Endothelial cell (in vitro differentiated cells): ENCODE measurements around the gene SLC9A9. TPM values are rescaled to one million over a fixed set of nuclear protein-coding genes. Genes with fewer than 3 reads are reported as not detected.

Experiments
- DNase-seq: peaks from one replicate; pipeline ENCODE4 v3.0.0; 2021; ENCODE audit warnings: low spot score
- H3K27ac Mint-ChIP-seq: one replicate; pipeline ENCODE4 v1.8.0; 2021; ENCODE audit warnings: mixed read lengths, inconsistent platforms; ENCODE audit not compliant: unreplicated experiment
- H3K27me3 Mint-ChIP-seq: one replicate; pipeline ENCODE4 v1.8.0; 2021; ENCODE audit warnings: mild to moderate bottlenecking, moderate library complexity, mixed read lengths, inconsistent platforms; ENCODE audit not compliant: unreplicated experiment
- H3K36me3 Mint-ChIP-seq: one replicate; pipeline ENCODE4 v1.8.0; 2021; ENCODE audit warnings: mild to moderate bottlenecking, low read depth, mixed read lengths, inconsistent platforms; ENCODE audit not compliant: unreplicated experiment
- H3K4me1 Mint-ChIP-seq: one replicate; pipeline ENCODE4 v1.8.0; 2021; ENCODE audit warnings: mild to moderate bottlenecking, mixed read lengths, inconsistent platforms; ENCODE audit not compliant: unreplicated experiment
- H3K4me3 Mint-ChIP-seq: one replicate; pipeline ENCODE4 v1.8.0; 2021; ENCODE audit warnings: mild to moderate bottlenecking, mixed read lengths, inconsistent platforms; ENCODE audit not compliant: unreplicated experiment
- H3K9me3 Mint-ChIP-seq: one replicate; pipeline ENCODE4 v1.8.0; 2021; ENCODE audit warnings: mixed read lengths, inconsistent platforms; ENCODE audit not compliant: unreplicated experiment
- CTCF ChIP-seq: fragments of 200-600 bp; sonication (generic); IDR thresholded peaks from one replicate; pipeline ENCODE4 v1.5.0; 2021; ENCODE audit warnings: antibody characterized with exemption; ENCODE audit not compliant: unreplicated experiment
- total RNA-seq: library from RNA; stranded (reverse); fragmentation: NEBNext Ultra II Directional; extraction: Animal tissue kit (Norgen Biotek cat#: 25700); gene quantifications from one replicate; pipeline ENCODE4 v1.2.1, GENCODE V29; 2021; ENCODE audit not compliant: unreplicated experiment

Gene SLC9A9
- total RNA-seq, 1 donor from 2014 or later = 7.9 TPM

DNA sequence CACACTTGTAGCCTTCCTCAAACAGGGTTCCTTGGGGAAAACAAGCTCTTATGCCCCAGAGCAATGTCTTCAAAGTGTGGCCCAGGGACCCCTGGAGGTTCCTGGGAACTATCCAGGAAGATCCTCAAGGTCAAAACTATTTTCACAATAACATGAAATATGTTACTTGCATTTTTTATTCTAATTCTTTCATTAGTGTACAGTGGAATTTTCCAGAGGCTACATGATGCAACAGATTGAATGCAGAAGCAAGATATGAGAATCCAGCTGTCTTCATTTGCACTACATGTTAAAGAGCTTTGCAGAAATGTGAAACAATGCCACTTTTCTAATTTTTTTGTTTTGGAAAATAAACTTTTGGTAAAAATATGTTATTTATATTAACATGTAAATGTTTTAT is 190.9 kb downstream of the SLC9A9 start:
- H3K9me3 Mint-ChIP-seq = no peaks in the 10 kb centered on the region
- TF ChIP-seq CTCF = no peak
- H3K27ac Mint-ChIP-seq = no peak overlapping the region
- no peak overlapping the region for H3K4me3 Mint-ChIP-seq
- DNase-seq = no peak
- H3K27me3 Mint-ChIP-seq = peaks cover 2% of the 10 kb centered on the region
- no peaks in the 10 kb centered on the region for H3K36me3 Mint-ChIP-seq
- H3K4me1 Mint-ChIP-seq = no peaks in the 10 kb centered on the region

DNA sequence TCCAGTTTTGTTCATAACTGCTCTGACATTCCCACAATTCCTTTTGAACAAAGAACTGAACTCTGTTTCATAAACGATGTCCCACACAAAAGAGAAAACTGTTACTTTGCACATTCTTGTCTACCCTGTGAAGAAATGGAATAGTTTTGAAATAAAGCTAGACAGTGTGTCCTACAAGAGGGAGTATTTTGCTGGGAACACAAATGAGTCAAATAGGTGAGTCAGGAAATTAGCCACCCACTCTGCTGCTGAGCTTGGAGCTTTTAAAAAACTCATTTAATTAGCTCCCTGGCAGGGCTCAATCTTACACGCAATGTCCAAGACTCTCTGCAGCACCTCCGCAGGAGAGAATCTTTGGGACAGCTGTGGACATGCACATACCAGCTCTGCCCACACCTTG is 193.4 kb downstream of the SLC9A9 start:
- no peak for DNase-seq
- Mint-ChIP-seq H3K9me3 (no peaks in the 10 kb centered on the region), H3K36me3 (no peaks in the 10 kb centered on the region), H3K4me1 (peaks cover 7% of the 10 kb centered on the region), H3K27me3 (peaks cover 2% of the 10 kb centered on the region), H3K27ac (no peak overlapping the region), H3K4me3 (no peak overlapping the region)
- no peak for TF ChIP-seq CTCF

DNA sequence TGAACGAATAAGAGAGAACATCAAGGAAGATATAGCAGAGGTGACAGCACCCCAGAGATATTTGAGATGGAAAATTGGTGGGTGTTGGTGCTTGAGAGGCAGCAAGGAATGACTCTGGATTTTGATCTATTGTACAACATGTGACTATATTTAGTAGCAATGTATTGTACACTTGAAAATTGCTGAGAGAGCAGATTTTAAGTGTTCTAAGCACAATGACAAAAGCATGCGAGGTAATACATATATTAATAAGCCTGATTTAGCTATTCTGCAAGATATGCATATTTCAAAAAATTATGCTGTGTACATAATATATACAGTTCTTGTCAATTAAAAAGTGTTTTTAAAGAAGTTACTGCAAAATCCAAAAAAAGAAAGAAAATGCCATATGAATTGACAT is 194.3 kb downstream of the SLC9A9 start:
- Mint-ChIP-seq H3K27ac (no peak overlapping the region), H3K4me1 (peaks cover 10% of the 10 kb centered on the region), H3K9me3 (no peaks in the 10 kb centered on the region), H3K4me3 (no peak overlapping the region), H3K36me3 (no peaks in the 10 kb centered on the region), H3K27me3 (peaks cover 2% of the 10 kb centered on the region)
- DNase-seq = no peak
- no peak for TF ChIP-seq CTCF

DNA sequence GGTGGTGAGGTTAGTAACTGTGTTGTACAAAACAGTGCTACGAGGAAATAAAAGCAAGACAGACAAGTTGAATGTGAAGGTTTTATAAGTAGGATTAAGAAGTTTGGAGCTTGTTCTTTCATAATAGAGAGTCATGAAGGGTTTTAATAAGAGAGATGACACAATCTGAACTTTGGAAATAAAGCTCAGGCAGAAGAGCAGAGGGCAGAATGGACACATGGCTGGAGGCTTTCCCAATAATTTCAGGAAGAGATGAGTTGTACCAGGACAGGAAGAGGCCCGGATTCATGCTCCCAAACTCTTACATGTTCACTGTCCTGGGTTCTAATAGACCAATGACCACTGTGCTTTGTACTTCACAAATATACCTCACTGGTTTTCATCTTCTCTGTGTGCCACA is 194.8 kb downstream of the SLC9A9 start:
- H3K27me3 Mint-ChIP-seq = peaks cover 2% of the 10 kb centered on the region
- H3K4me3 Mint-ChIP-seq = no peak overlapping the region
- peaks cover 10% of the 10 kb centered on the region for H3K4me1 Mint-ChIP-seq
- no peaks in the 10 kb centered on the region for H3K9me3 Mint-ChIP-seq
- H3K27ac Mint-ChIP-seq = no peak overlapping the region
- no peak for TF ChIP-seq CTCF
- no peak for DNase-seq
- no peaks in the 10 kb centered on the region for H3K36me3 Mint-ChIP-seq

DNA sequence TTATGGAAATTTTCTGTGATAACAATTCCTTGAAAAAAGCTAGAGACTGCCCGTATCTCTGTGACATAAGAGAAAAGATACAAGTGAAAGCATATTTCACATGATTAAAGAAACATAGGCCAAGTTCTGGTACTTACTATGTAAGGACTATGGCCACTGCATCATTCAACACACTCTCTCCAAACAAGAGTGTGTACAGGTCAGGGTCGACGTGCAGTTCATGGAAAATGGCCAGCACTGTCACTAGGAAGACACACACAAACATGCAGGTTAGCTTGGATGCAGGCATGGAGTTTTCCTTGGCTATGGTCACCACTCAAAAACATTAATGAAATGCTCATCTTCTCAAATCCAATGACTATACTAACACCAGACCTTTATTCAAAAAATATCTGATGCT is 196.2 kb downstream of the SLC9A9 start:
- H3K4me1 Mint-ChIP-seq = peaks cover 10% of the 10 kb centered on the region
- no peak overlapping the region for H3K27ac Mint-ChIP-seq
- no peak overlapping the region for H3K4me3 Mint-ChIP-seq
- TF ChIP-seq CTCF = no peak
- no peaks in the 10 kb centered on the region for H3K36me3 Mint-ChIP-seq
- DNase-seq = no peak
- peaks cover 2% of the 10 kb centered on the region for H3K27me3 Mint-ChIP-seq
- no peaks in the 10 kb centered on the region for H3K9me3 Mint-ChIP-seq
